SK-N-SH (cell line): ENCODE measurements around the gene UPK3B.
"Not testable (repeated sequence)": the region's sequence is repeated elsewhere in the genome, so short reads cannot be mapped to it uniquely, and the experiment has no call there.

Source experiments
- POLR2AphosphoS5 ChIP-seq: IDR thresholded peaks from 2 replicates; pipeline ENCODE4 v1.6.1; 2012; ENCODE audit warnings: low read depth, low read length
- TF ChIP-seq, protein P1 (sequence below): fragments of 200-600 bp; sonication (generic); IDR thresholded peaks from 2 replicates; pipeline ENCODE4 v1.6.1; 2017; ENCODE audit warnings: antibody characterized with exemption, mild to moderate bottlenecking, moderate library complexity
- TF ChIP-seq, protein P2 (sequence below): IDR thresholded peaks from 2 replicates; pipeline ENCODE4 v1.6.1; 2012; ENCODE audit warnings: mild to moderate bottlenecking, low read depth, low read length, moderate library complexity

DNA sequence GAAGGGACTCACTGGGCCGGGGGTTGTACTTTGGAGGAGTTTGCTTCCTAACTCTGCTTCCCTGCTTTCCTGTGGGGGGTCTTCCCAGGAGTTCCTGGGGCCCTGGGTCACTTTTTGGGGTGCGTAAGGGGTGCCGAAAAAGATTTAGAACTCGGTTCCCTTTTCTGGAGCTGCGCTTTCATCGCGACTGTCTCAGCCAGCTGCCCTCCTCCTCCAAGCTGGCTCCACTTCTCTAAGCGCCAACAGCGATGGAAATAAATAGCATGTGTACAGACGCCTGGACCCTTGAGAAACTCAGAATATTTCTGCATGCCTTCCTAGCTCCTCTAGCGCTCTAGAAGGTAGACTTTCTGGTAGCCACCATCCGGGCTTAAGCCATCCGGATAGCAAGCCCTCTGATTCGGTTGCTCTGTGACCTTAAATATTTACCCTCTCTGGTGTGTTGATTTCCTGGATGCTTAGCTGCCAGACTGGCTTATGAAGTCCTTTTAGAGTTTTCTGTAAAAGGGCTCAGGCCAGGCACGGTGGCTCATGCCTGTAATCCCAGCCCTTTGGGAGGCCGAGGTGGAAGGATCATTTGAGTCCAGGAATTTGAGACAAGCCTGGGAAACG is 48.0 kb upstream of the UPK3B start:
- not testable (repeated sequence) for TF ChIP-seq POLR2AphosphoS5
- TF ChIP-seq, protein P1, sequence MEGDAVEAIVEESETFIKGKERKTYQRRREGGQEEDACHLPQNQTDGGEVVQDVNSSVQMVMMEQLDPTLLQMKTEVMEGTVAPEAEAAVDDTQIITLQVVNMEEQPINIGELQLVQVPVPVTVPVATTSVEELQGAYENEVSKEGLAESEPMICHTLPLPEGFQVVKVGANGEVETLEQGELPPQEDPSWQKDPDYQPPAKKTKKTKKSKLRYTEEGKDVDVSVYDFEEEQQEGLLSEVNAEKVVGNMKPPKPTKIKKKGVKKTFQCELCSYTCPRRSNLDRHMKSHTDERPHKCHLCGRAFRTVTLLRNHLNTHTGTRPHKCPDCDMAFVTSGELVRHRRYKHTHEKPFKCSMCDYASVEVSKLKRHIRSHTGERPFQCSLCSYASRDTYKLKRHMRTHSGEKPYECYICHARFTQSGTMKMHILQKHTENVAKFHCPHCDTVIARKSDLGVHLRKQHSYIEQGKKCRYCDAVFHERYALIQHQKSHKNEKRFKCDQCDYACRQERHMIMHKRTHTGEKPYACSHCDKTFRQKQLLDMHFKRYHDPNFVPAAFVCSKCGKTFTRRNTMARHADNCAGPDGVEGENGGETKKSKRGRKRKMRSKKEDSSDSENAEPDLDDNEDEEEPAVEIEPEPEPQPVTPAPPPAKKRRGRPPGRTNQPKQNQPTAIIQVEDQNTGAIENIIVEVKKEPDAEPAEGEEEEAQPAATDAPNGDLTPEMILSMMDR = not testable (repeated sequence)
- TF ChIP-seq, protein P2, sequence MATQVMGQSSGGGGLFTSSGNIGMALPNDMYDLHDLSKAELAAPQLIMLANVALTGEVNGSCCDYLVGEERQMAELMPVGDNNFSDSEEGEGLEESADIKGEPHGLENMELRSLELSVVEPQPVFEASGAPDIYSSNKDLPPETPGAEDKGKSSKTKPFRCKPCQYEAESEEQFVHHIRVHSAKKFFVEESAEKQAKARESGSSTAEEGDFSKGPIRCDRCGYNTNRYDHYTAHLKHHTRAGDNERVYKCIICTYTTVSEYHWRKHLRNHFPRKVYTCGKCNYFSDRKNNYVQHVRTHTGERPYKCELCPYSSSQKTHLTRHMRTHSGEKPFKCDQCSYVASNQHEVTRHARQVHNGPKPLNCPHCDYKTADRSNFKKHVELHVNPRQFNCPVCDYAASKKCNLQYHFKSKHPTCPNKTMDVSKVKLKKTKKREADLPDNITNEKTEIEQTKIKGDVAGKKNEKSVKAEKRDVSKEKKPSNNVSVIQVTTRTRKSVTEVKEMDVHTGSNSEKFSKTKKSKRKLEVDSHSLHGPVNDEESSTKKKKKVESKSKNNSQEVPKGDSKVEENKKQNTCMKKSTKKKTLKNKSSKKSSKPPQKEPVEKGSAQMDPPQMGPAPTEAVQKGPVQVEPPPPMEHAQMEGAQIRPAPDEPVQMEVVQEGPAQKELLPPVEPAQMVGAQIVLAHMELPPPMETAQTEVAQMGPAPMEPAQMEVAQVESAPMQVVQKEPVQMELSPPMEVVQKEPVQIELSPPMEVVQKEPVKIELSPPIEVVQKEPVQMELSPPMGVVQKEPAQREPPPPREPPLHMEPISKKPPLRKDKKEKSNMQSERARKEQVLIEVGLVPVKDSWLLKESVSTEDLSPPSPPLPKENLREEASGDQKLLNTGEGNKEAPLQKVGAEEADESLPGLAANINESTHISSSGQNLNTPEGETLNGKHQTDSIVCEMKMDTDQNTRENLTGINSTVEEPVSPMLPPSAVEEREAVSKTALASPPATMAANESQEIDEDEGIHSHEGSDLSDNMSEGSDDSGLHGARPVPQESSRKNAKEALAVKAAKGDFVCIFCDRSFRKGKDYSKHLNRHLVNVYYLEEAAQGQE = not testable (repeated sequence)
